HFFc6 (cell line): ENCODE data around the gene FOXP1. TPM values are rescaled to one million over a fixed set of nuclear protein-coding genes. Genes with fewer than 3 reads are reported as not detected.
A peak's percentile ranks its signal among the peaks of the same experiment; 100 is the strongest.

ENCODE experiments used
- DNase-seq: peaks from one replicate; pipeline ENCODE4 v3.0.0-alpha.2; 2018
- H3K27ac Mint-ChIP-seq: 2 replicates; pipeline ENCODE4 v1.8.0; 2020; ENCODE audit warnings: mild to moderate bottlenecking, mixed read lengths
- H3K27me3 Mint-ChIP-seq: 2 replicates; pipeline ENCODE4 v1.8.0; 2021; ENCODE audit warnings: mild to moderate bottlenecking, moderate library complexity, mixed read lengths; ENCODE audit not compliant: insufficient read depth
- H3K36me3 Mint-ChIP-seq: 2 replicates; pipeline ENCODE4 v1.8.0; 2021; ENCODE audit warnings: low read depth, mixed read lengths
- H3K4me1 Mint-ChIP-seq: 2 replicates; pipeline ENCODE4 v1.8.0; 2020; ENCODE audit warnings: low read depth, mixed read lengths
- H3K4me3 Mint-ChIP-seq: 2 replicates; pipeline ENCODE4 v1.8.0; 2020; ENCODE audit warnings: mild to moderate bottlenecking, moderate library complexity, mixed read lengths
- H3K9me3 Mint-ChIP-seq: 2 replicates; pipeline ENCODE4 v1.8.0; 2020; ENCODE audit warnings: mild to moderate bottlenecking, mixed read lengths
- total RNA-seq, 6 experiments: library from RNA; stranded (reverse); fragmentation: NEBNext Ultra II Directional; extraction: Animal tissue kit (Norgen Biotek cat#: 25700); gene quantifications; 2 replicates in 1 of 6; 3 replicates in 5 of 6; pipeline ENCODE4 v1.2.3, GENCODE V29; 2021
- TF ChIP-seq, protein P1 (sequence below): fragments of 200-600 bp; sonication (generic); IDR thresholded peaks from 2 replicates; pipeline ENCODE4 v1.5.0; 2021; ENCODE audit warnings: antibody characterized with exemption, mild to moderate bottlenecking

Gene FOXP1
- total RNA-seq, 6 experiments from 2014 or later, result 32.2 to 59.3 (median 52.0) TPM

DNA sequence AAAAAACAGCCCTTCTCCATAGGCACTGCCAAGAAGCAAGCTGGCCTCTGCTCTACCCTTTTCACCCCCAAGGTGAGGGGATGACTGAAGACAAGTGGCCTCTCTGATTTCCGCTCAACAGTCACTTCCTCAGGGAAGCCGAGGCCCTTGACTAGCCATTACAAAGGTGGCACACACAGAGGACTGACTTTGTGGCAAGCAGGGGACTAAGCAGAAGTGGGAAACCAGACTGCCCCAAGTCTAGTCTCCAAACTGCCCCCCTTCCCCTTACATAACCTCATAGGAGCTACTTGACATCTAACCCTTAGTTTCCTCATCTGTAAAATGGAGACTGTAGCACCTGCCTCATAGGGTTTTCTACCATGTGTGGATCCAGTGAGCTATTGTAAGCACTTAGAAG lies 118.9 kb downstream of the FOXP1 start:
- Mint-ChIP-seq H3K4me1 (peaks cover 39% of the 10 kb centered on the region), H3K9me3 (no peaks in the 10 kb centered on the region), H3K36me3 (peaks cover 13% of the 10 kb centered on the region), H3K4me3 (no peak overlapping the region), H3K27ac (no peak overlapping the region), H3K27me3 (peaks cover 2% of the 10 kb centered on the region; the same call in 1 of the 2 replicates)
- no peak for DNase-seq
- TF ChIP-seq, protein P1, sequence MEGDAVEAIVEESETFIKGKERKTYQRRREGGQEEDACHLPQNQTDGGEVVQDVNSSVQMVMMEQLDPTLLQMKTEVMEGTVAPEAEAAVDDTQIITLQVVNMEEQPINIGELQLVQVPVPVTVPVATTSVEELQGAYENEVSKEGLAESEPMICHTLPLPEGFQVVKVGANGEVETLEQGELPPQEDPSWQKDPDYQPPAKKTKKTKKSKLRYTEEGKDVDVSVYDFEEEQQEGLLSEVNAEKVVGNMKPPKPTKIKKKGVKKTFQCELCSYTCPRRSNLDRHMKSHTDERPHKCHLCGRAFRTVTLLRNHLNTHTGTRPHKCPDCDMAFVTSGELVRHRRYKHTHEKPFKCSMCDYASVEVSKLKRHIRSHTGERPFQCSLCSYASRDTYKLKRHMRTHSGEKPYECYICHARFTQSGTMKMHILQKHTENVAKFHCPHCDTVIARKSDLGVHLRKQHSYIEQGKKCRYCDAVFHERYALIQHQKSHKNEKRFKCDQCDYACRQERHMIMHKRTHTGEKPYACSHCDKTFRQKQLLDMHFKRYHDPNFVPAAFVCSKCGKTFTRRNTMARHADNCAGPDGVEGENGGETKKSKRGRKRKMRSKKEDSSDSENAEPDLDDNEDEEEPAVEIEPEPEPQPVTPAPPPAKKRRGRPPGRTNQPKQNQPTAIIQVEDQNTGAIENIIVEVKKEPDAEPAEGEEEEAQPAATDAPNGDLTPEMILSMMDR, result no peak

DNA sequence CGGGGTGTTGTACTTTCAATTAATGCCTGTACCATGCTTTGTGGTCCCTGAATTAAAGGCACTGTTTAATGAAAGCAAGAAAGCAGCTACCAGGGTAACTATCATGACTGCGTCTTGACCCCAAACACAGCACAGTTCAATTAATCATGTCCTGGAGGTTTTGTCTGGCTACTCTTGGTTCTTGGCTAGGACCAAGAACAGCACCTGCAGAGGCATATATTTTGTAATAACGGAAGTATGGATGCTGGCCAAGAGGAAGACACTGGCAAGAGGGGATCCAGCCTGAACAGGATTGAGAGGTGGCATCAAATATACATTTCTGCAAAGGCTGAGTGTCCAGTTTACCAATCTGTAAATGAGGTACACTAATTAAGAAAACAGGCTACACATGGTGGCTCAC lies 119.9 kb downstream of the FOXP1 start:
- peaks cover 2% of the 10 kb centered on the region; the same call in 1 of the 2 replicates for H3K27me3 Mint-ChIP-seq
- peaks cover 31% of the 10 kb centered on the region for H3K4me1 Mint-ChIP-seq
- H3K36me3 Mint-ChIP-seq, result peaks cover 11% of the 10 kb centered on the region
- H3K9me3 Mint-ChIP-seq, result no peaks in the 10 kb centered on the region
- H3K27ac Mint-ChIP-seq, result no peak overlapping the region
- TF ChIP-seq, protein P1, result no peak
- no peak overlapping the region for H3K4me3 Mint-ChIP-seq
- no peak for DNase-seq

DNA sequence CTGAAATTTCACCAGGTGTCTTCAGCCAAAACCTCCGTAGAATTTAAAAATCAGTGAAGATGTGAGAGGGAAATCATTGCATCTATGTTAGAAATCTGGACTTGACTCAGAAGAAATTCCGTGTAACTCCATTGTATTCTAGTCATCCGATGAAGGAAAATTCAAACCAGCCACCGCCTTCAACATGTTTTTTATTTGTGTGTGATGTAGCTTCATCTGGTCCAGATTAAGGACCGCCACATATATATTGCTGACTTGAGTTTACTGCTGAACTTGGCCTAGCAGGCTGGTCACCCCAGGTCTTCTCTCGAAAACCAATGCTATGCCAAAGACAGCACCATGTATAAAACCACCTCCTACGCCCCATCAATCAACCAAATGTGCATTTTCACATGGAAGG lies 120.9 kb downstream of the FOXP1 start:
- peaks cover 2% of the 10 kb centered on the region; the same call in 1 of the 2 replicates for H3K27me3 Mint-ChIP-seq
- TF ChIP-seq, protein P1, result no peak
- no peak for DNase-seq
- H3K9me3 Mint-ChIP-seq, result no peaks in the 10 kb centered on the region
- H3K4me3 Mint-ChIP-seq, result no peak overlapping the region; the same call in 1 of the 2 replicates
- peaks cover 29% of the 10 kb centered on the region for H3K4me1 Mint-ChIP-seq
- peak overlapping the region; percentile 5; the same call in 1 of the 2 replicates for H3K27ac Mint-ChIP-seq
- H3K36me3 Mint-ChIP-seq, result peaks cover 9% of the 10 kb centered on the region

DNA sequence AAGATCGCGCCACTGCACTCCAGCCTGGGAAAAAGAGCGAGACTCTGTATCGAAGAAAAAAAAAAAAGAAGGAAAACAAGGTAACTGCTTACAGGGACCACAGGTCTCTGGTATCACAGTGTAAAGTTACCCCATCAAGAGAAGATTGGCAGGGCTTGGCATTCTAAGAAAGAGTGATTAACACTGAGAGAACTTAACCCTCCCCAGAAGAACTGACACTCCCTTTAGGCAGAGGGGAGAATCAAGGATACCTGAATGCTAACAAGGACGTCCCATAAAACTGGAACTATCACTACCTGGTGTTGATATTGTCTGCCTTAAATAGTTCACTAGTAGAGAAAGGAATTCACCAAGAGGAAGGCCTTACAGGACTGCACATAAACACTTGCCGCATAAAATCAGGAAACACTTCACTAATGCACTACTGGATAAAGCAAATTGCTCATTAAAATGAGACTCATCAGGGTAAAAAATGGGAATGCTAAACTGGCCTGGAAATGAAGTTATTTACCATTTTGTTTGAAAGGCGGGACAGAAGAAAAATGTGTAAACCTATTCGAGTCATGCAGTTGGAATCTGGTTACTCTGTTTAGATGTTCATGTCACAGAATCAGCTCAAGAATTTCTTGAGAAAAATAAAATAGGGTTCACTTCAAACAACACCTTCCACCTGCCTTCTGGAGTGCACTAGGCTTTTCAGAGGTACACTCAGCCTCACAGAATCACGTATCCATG lies 121.6 kb downstream of the FOXP1 start:
- Mint-ChIP-seq H3K4me1 (peaks cover 36% of the 10 kb centered on the region), H3K36me3 (peaks cover 9% of the 10 kb centered on the region), H3K27ac (peak overlapping the region; percentile 5), H3K27me3 (peaks cover 2% of the 10 kb centered on the region; the same call in 1 of the 2 replicates), H3K9me3 (no peaks in the 10 kb centered on the region), H3K4me3 (no peak overlapping the region; the same call in 1 of the 2 replicates)
- TF ChIP-seq, protein P1, result no peak
- DNase-seq, result peak; percentile 41

DNA sequence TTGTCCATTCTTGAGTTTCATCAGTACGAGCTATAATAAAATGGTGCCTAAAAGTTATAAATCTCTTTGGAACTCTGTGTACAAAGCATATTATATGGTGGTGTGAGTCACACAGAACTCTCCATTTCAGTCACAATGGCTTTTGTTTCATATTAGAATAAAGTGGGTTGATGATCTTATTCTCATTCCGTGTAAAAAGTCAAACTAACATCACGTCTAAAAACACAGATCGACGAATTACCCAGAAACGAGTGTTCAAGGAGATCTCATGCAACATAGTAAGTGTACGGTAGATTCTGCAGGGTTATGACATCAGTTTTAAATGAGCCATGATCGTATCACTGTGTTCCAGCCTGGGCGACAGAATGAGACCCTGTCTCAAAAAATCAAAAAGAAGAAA lies 122.4 kb downstream of the FOXP1 start:
- Mint-ChIP-seq H3K9me3 (no peaks in the 10 kb centered on the region), H3K27me3 (peaks cover 1% of the 10 kb centered on the region; the same call in 1 of the 2 replicates), H3K27ac (peak overlapping the region; percentile 23; the same call in 1 of the 2 replicates), H3K4me1 (peaks cover 39% of the 10 kb centered on the region), H3K36me3 (peaks cover 4% of the 10 kb centered on the region; the same call in 1 of the 2 replicates), H3K4me3 (peak overlapping the region; percentile 22; the same call in 1 of the 2 replicates)
- TF ChIP-seq, protein P1, result no peak
- no peak for DNase-seq
